Measurements from ENCODE around the gene ARID2.

DNA sequence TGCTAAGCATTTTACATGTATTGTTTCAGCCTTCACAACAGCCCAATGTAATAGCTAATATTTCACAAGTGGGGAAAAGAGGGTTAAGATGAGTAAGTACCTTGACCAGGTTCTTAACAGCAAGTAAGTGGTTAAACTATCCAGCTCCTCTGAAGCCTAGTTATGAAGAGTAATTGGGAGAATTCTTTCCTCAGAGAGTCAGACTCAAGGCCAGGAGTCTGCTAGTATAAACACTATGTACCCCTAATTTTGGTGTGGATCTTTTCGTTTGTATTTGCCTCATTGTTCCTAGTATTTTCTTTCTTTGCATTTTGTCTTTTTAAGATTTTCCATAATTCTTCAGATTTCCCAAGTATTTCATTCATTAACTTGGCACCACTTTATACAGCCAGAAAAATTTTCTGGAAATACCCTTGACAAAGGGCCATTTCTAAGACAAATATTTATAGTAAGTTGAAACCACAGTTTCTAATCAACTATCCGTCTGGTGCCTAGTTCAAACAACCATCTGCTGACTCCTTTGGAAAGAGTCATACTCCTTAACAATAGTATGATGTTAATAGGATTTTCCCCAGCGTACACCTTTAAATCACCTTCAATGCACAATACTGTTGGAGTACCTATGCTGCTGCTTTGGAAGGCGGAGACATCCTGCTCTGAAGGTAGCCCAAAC, 179.7 kb downstream of the ARID2 start:
- TF ChIP-seq, protein P1, sequence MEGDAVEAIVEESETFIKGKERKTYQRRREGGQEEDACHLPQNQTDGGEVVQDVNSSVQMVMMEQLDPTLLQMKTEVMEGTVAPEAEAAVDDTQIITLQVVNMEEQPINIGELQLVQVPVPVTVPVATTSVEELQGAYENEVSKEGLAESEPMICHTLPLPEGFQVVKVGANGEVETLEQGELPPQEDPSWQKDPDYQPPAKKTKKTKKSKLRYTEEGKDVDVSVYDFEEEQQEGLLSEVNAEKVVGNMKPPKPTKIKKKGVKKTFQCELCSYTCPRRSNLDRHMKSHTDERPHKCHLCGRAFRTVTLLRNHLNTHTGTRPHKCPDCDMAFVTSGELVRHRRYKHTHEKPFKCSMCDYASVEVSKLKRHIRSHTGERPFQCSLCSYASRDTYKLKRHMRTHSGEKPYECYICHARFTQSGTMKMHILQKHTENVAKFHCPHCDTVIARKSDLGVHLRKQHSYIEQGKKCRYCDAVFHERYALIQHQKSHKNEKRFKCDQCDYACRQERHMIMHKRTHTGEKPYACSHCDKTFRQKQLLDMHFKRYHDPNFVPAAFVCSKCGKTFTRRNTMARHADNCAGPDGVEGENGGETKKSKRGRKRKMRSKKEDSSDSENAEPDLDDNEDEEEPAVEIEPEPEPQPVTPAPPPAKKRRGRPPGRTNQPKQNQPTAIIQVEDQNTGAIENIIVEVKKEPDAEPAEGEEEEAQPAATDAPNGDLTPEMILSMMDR (IDR thresholded peaks at IDR 0.05 in 4 of 5, conservative IDR thresholded peaks at IDR 0.05 in 1 of 5) = no peak
- no peak for TF ChIP-seq POLR2A (IDR thresholded peaks at IDR 0.05)

All from gastrocnemius medialis (tissue), 4 donors.